HG02610 (cell line): ENCODE results near the gene PTOV1.

Experiments
- ATAC-seq: cut with Tn5 transposase; IDR thresholded peaks from one replicate; pipeline ENCODE4 v1.9.1; 2021; ENCODE audit warnings: mild to moderate bottlenecking, moderate library complexity; ENCODE audit not compliant: unreplicated experiment

PTOV1 gene

GRCh38 chr19:49887665-49888509 lies 36.9 kb downstream of the PTOV1 start:
- no peak for ATAC-seq

DNA sequence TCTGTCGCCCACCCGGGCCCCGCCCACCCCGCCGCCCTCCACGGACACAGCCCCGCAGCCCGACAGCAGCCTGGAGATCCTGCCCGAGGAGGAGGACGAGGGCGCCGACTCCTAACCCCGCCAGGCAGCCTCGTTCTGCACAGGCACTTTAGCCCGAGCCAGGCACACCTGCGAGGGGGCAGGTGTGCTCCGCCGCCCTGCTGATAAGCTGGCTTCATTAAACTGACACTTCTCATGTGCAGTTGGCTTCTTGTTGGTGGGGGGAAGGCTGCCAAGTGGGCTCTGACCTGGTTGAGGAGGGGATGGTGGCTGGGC lies 37.5 kb downstream of the PTOV1 start:
- ATAC-seq: no peak

GRCh38 chr19:49889038-49889686 lies 38.2 kb downstream of the PTOV1 start:
- ATAC-seq: no peak

DNA sequence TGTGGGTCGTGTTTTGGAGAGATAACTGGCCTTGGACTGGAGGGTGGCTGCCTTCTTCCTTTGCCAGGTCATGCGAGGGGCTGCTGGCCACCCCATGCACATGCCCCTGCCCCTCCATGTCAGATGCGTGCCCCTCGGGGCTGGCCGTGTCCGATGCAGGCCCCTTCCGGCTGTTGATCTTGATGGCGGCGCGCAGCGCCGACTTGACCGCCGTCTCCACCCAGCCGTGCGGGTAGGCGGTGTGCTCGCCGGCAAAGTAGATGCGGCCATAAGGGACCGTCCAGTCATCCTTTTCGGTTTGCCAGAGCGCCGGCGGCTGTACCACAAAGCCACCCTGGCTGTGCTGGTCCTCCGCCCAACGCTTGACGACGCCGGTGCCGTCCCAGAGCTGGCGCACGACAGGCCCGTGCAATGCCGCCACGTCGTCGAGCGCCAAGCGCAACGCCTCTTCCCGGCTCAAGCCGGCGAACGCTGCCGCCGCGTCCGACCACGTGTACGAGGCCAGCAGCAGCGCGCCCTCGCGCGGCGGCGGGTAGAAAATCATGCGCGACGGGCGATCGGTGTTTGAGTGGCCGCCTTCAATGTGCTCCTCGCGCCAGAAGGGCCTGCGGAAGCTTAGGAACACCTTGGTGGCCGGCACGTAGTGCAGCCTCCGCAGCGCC lies 38.9 kb downstream of the PTOV1 start:
- ATAC-seq: no peak

GRCh38 chr19:49890349-49891311 lies 39.7 kb downstream of the PTOV1 start:
- no peak for ATAC-seq

DNA sequence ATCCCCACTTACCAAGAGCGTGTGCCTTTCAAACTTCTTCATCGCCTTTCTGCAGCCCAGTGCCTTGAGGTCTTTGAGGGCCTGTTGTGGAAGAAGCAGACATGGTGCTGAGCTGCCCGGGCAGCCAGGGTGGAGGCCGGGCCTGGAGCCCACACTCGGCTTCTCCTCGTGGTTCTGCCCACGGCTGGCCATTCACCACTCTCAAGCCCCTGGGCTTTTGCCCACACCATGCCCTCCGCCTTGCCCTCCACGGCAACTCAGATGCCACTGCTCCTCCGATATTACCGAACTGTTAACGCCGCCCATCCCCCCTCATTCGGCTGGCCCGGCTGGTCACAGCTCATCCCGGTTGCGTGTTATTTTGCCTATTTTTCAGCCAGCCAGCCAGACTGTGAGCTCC lies 40.4 kb downstream of the PTOV1 start:
- ATAC-seq: no peak

- ATAC-seq: no peak
Observed at GRCh38 chr19:49892716-49893115, 41.8 kb downstream of the PTOV1 start.

- ATAC-seq: no peak
Observed at GRCh38 chr19:49894011-49894664, 43.2 kb downstream of the PTOV1 start.

GRCh38 chr19:49894879-49895565 lies 44.1 kb downstream of the PTOV1 start:
- ATAC-seq: peak; percentile 33

GRCh38 chr19:49895566-49896297 lies 44.8 kb downstream of the PTOV1 start:
- no peak for ATAC-seq

DNA sequence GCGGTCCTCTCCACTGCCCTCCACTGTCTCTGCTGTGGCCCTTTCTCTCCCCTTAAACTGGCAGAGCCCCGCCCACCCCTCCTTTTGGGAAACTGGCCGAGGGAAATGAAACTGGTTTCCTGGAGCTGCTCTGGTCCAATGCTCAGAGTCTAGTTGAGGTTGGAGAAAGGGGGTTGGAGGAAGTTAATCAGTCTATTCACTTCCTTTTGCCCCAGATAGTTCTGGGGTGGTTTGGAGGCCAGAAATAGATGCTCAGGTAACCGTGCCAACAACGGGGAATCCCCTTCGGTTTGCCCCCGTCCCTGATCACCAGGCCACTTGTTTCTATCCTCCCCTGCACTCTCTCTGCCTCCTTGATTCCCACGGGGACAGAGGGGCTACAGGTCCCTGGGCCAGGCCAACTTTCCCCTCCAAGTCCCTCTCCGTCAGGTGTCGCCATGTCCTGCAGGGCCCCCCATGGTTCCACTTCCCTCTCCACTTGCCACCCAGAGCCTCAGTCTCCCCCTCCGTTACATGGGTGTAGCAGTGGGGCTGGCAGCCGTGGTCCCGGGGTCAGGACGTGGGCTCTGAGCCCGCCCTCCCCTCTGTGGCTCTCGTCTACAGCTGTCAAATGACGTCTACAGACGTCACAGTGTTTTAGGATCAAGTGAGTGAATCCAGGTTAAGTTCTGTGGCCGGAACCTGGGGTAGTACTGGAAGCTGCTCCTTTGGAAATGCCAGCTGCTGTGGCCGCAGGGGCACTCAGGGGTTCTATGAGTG lies 46.1 kb downstream of the PTOV1 start, which contains the start of gene IL4I1:
TSS of gene IL4I1 (minus strand) at position 25 of the 759 bp plus-strand sequence. CDS start 727 bp downstream, outside the sequence.
- ATAC-seq: peak; percentile 54

DNA sequence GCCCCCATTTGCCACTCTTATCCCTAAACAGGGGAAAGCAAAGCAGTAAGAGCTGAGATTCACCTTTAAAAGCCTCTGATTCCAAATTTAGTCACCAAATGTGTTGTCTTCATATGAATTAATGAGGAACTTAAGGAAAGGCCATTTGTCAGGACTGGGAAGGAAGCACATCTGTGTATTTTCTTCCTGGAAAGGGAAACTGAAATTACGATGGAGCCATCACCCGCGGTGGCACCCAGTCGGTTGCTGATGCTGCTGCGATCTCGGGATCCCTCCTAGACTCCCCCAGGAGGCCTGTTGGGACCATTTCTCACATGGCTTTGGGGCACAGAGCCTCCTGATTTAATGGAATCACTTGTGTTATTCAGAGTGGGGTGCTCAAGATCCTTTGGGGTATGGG lies 53.2 kb downstream of the PTOV1 start:
- ATAC-seq: no peak

DNA sequence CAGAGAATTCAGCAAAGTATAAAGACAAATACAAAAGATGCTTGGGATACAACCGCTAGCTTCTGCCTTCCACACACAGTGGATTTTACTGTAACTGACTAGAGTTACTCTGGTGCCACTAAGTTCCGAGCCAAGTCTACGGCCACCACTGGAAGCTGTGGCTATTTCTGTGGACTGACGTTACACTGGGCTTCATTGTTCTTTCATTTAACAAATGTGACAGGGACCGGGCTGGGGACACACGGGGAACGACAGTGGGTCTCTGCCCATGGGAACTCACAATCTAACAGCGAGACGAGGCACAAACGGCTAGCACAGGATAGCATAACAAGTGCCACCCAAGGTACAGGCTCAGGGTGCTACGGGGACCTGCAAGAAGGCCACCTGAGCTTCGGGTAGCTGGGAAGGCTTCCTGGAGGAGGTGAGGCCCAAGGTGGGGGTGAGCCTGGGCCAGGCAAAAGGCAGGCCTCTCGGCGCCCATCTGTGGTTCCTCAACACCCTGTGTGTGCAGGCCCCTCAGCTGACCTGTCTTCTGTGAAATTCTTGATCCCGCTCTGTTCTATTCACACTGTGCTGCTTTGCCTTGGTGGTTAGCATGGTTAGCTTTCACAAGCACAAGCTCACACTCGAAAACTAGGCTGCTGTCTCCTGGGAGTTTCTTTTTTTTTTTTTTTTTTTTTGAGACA lies 56.1 kb downstream of the PTOV1 start:
- ATAC-seq: no peak

GRCh38 chr19:49907745-49908446 lies 56.9 kb downstream of the PTOV1 start:
- no peak for ATAC-seq

DNA sequence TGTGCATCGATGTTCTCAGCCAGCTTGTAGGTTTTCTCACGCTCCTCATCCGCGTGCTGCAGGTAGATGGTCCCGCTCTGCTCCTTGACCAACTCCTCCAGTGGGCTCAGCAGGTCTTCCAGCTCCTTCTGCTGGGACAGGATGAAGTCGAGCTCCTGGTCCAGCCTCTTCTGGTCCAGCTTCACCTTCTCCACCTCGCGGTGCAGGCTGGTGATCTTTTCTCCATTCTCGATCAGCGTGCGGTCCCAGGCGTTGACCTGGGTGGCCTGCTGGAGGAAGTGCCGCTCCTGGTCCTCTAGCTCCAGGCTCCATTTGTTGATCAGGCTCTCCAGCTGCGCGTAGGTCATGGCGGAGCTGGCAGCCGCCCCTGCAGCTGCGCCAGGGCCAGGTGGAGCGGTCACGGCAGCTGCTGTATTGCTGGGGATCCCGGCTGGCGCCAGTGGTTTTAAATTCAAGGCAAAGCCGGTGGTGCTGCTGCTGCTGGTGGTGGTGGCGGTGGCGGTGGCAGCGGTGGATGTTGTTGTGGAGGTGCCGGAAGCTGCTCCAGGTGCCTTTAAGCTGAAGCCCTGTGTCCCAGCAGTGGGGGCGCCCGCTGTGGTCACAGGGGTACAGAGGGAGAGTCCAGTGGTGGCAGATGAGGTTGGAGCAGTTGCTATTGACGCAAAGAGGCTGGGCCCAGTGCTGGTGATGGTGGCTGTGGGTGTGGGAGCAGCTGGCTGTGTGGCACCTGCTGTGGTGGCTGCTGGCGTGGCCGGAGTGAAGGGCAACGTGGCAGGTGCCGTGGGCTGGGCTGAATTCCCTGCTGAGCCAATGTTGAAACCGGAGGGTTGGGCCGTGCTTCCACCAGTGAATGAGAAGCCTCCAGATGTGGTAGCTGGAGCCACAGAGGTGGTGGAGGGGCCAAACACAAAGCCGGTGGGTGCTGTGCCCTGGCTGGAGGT lies 57.8 kb downstream of the PTOV1 start:
- no peak for ATAC-seq

- no peak for ATAC-seq
Observed at GRCh38 chr19:49910179-49910578, 59.2 kb downstream of the PTOV1 start.
